K562 (cell line): ENCODE measurements around the gene SEC22C. TPM values are rescaled to one million over a fixed set of nuclear protein-coding genes. Genes with fewer than 3 reads are reported as not detected.

ENCODE experiments used
- ATAC-seq: fragments of 200-7000 bp; cut with Tn5 transposase; 3 replicates; pipeline ENCODE4 v1.9.1; 2020; ENCODE audit warnings: moderate library complexity
- BruUV-seq: library from RNA; stranded (reverse); fragments of 400-500 nt; replicated peaks from 2 replicates; lab custom pipeline; 2021; lab: Mats Ljungman, UMichigan
- CTCF ChIA-PET: fragments of 300-600 bp; formaldehyde crosslinking; extraction: SDS; loops from one replicate; lab custom pipeline; 2021; ENCODE audit warnings: low intra/inter-chr PET ratio; lab: Yijun Ruan, JAX
- POLR2A ChIA-PET: fragments of 300-600, 350-650 bp; sonication (Branson Sonifier 250); formaldehyde crosslinking; extraction: SDS; loops from one replicate; lab custom pipeline; 2021; ENCODE audit warnings: antibody characterized with exemption, inconsistent platforms; lab: Yijun Ruan, JAX
- DNase-seq, 4 experiments: peaks; one replicate each; pipeline versions ENCODE4 v3.0.0 to v3.0.0-alpha.2; 2011 to 2018; ENCODE audit warnings: low spot score in 3 of 4, mixed read lengths in 3 of 4; ENCODE audit errors: extremely low read depth in 1 of 4
- FAIRE-seq: peaks from 2 replicates; lab custom pipeline; 2011; peaks lifted over from hg19 to GRCh38; lab: Jason Lieb, UNC
- H2AFZ ChIP-seq: 2 replicates; pipeline ENCODE4 v1.6.0; 2011; ENCODE audit warnings: low read depth, low read length, control low read depth, inconsistent platforms
- H3K27ac ChIP-seq: fragments of 200-600 bp; 3 replicates; pipeline ENCODE4 v1.8.0; 2011; ENCODE audit warnings: low read depth, mild to moderate bottlenecking, control low read depth, inconsistent platforms, low read length, moderate library complexity, mixed read lengths; ENCODE audit errors: extremely low read depth
- H3K27me3 ChIP-seq, 2 experiments: fragments of 300-600 bp in 1 of 2; 2 replicates in 1 of 2; 3 replicates in 1 of 2; pipeline versions ENCODE4 v1.6.0 to v1.8.0; 2011; ENCODE audit warnings: inconsistent platforms in 2 of 2, low read length in 2 of 2, mild to moderate bottlenecking in 1 of 2, mixed read lengths in 1 of 2, moderate library complexity in 1 of 2; ENCODE audit not compliant: control insufficient read depth in 2 of 2, insufficient read depth in 2 of 2
- H3K36me3 ChIP-seq: fragments of 300-600 bp; 3 replicates; pipeline ENCODE4 v1.8.0; 2011; ENCODE audit warnings: mild to moderate bottlenecking, low read length, inconsistent platforms; ENCODE audit not compliant: control insufficient read depth, insufficient read depth
- H3K4me1 ChIP-seq, 2 experiments: fragments of 200-600 bp in 1 of 2; replicated peaks in 1 of 2; 2 replicates in 1 of 2; 3 replicates in 1 of 2; pipeline versions ENCODE4 v1.5.1 to v1.8.0; 2011; ENCODE audit warnings: inconsistent platforms in 2 of 2, low read length in 2 of 2, mild to moderate bottlenecking in 1 of 2, mixed read lengths in 1 of 2, moderate library complexity in 1 of 2; ENCODE audit not compliant: control insufficient read depth in 2 of 2, insufficient read depth in 2 of 2
- H3K4me2 ChIP-seq: 2 replicates; pipeline ENCODE4 v1.6.1; 2011; ENCODE audit warnings: low read length, control low read depth, inconsistent platforms, mixed read lengths; ENCODE audit not compliant: insufficient read depth
- H3K4me3 ChIP-seq: fragments of 200-600 bp; sonication (generic), shearing (Covaris generic); 2 replicates; pipeline ENCODE4 v1.5.1; 2016; ENCODE audit warnings: control low read depth, inconsistent platforms
- H3K79me2 ChIP-seq: fragments of 200-600 bp; 3 replicates; pipeline ENCODE4 v1.8.0; 2011; ENCODE audit warnings: low read length, inconsistent platforms; ENCODE audit not compliant: control insufficient read depth, insufficient read depth
- H3K9ac ChIP-seq, 2 experiments: 2 replicates each; pipeline versions ENCODE4 v1.6.0 to v1.6.1; 2011; ENCODE audit warnings: low read depth in 2 of 2, low read length in 2 of 2, control low read depth in 1 of 2, inconsistent platforms in 1 of 2, mild to moderate bottlenecking in 1 of 2, mixed read lengths in 1 of 2; ENCODE audit not compliant: insufficient read depth in 1 of 2
- H3K9me1 ChIP-seq: one replicate; pipeline ENCODE4 v1.6.0; 2011; ENCODE audit warnings: inconsistent platforms, mild to moderate bottlenecking, low read length, moderate library complexity; ENCODE audit not compliant: control insufficient read depth, insufficient read depth
- H3K9me3 ChIP-seq: replicated peaks from 2 replicates; pipeline ENCODE4 v1.5.1; 2011; ENCODE audit warnings: low read depth, low read length, inconsistent platforms; ENCODE audit not compliant: control insufficient read depth, insufficient read depth
- H4K20me1 ChIP-seq: replicated peaks from 2 replicates; pipeline ENCODE4 v1.6.1; 2011; ENCODE audit warnings: low read length, inconsistent platforms, mixed read lengths; ENCODE audit not compliant: control insufficient read depth, insufficient read depth
- CHD2 ChIP-seq: IDR thresholded peaks from 2 replicates; pipeline ENCODE4 v1.6.1; 2011; ENCODE audit warnings: low read depth, low read length
- CTCFL ChIP-seq: IDR thresholded peaks from 2 replicates; pipeline ENCODE4 v1.6.1; 2011; ENCODE audit warnings: borderline replicate concordance, low read depth, mild to moderate bottlenecking, moderate library complexity, low read length; ENCODE audit not compliant: insufficient read depth, poor library complexity, severe bottlenecking
- HNRNPK ChIP-seq: fragments of 200-400 bp; formaldehyde crosslinking; IDR thresholded peaks from one replicate; pipeline ENCODE4 v1.6.1; 2018; ENCODE audit warnings: mild to moderate bottlenecking, low read depth, low read length; ENCODE audit not compliant: poor library complexity, severe bottlenecking
- NFE2 ChIP-seq: IDR thresholded peaks from 2 replicates; pipeline ENCODE4 v1.6.1; 2014; ENCODE audit warnings: antibody characterized with exemption, low read depth
- NR4A1 ChIP-seq, 2 experiments: fragments of 250-450 bp in 1 of 2; fragments of 450-650 bp in 1 of 2; sonication (Bioruptor Pico) in 1 of 2; IDR thresholded peaks; 2 replicates each; pipeline versions ENCODE4 v1.4.0 to v1.6.1; 2016 to 2020; ENCODE audit warnings: mild to moderate bottlenecking in 2 of 2, missing compliant biosample characterization in 1 of 2, missing genetic modification characterization in 1 of 2, moderate library complexity in 1 of 2
- PBX2 ChIP-seq, 2 experiments: IDR thresholded peaks in 1 of 2; conservative IDR thresholded peaks in 1 of 2; 2 replicates each; pipeline ENCODE4 v1.6.1; 2016; ENCODE audit warnings: low read depth in 2 of 2, mild to moderate bottlenecking in 1 of 2, missing compliant biosample characterization in 1 of 2, missing genetic modification characterization in 1 of 2, moderate library complexity in 1 of 2
- SMARCA5 ChIP-seq: fragments of 450-650 bp; IDR thresholded peaks from 2 replicates; pipeline ENCODE4 v1.6.1; 2016
- SRF ChIP-seq, 2 experiments: fragments of 250-450, 450-650 bp in 1 of 2; sonication (Bioruptor Pico) in 1 of 2; sonication (generic) in 1 of 2; formaldehyde crosslinking; IDR thresholded peaks; 2 replicates each; pipeline versions ENCODE4 v1.5.0 to v1.5.1; 2020 to 2022; ENCODE audit warnings: mild to moderate bottlenecking in 1 of 2, missing genetic modification reagents in 1 of 2
- TEAD2 ChIP-seq: fragments of 450-650 bp; IDR thresholded peaks from 2 replicates; pipeline ENCODE4 v1.6.1; 2016; ENCODE audit warnings: missing genetic modification characterization, control low read depth, missing compliant biosample characterization
- ZBTB17 ChIP-seq: fragments of 450-650 bp; formaldehyde crosslinking; IDR thresholded peaks from 2 replicates; pipeline ENCODE4 v1.4.0; 2020; ENCODE audit warnings: mild to moderate bottlenecking
- ZKSCAN8 ChIP-seq: fragments of 200-800 bp; sonication (Bioruptor generic); IDR thresholded peaks from 2 replicates; pipeline ENCODE4 v1.6.1; 2016; ENCODE audit warnings: missing genetic modification characterization, missing compliant biosample characterization
- WGBS: fragments of 100-300 bp; shearing (Covaris generic); methylation state at CpG from one replicate; pipeline ENCODE4 v1.1.6; 2016; ENCODE audit warnings: low coverage, mixed read lengths; ENCODE audit not compliant: insufficient coverage; ENCODE audit errors: missing lambda C conversion rate; 5-methylcytosine and 5-hydroxymethylcytosine counted together
- in situ Hi-C: fragments of 300-500 bp; cut with MboI; formaldehyde crosslinking; loops from 4 replicates; pipeline ENCODE4 v1.15.0; 2018; ENCODE audit warnings: inconsistent platforms, mixed read lengths
- intact Hi-C: fragments of 100-400 bp; cut with micrococcal nuclease; formaldehyde crosslinking; loops from 2 replicates; pipeline ENCODE4 v1.14.2; 2022
- polyA plus RNA-seq, 8 experiments: library from polyadenylated mRNA; depleted of rRNA in 4 of 8; stranded (reverse) in 5 of 8; unstranded in 3 of 8; fragments of >200 nt; fragmentation: Nextera tagmentation in 2 of 8; fragmentation: Illumina TruSeq in 1 of 8; extraction: Ambion mirVana in 2 of 8; extraction: Trizol in 1 of 8; gene quantifications; 2 replicates each; pipeline versions ENCODE4 v1.2.1 to v1.2.3, GENCODE V29; 2011 to 2014; ENCODE audit warnings: inconsistent platforms in 1 of 8, missing spikeins in 1 of 8
- total RNA-seq, 7 experiments: library from RNA; depleted of rRNA in 6 of 7; stranded (reverse); fragments of >200 nt in 6 of 7; fragmentation: Illumina TruSeq in 2 of 7; extraction: Trizol in 2 of 7; gene quantifications; 2 replicates each; pipeline versions ENCODE4 v1.2.1 to v1.2.3, GENCODE V29; 2011 to 2021; ENCODE audit warnings: low replicate concordance in 1 of 7

SEC22C gene
- total and polyA plus RNA-seq, 9 of the 15 experiments (the other 6 are each of a cell fraction or from before 2014, with no cell fraction given), result 35.6 to 68.4 (median 50.7) TPM

DNA sequence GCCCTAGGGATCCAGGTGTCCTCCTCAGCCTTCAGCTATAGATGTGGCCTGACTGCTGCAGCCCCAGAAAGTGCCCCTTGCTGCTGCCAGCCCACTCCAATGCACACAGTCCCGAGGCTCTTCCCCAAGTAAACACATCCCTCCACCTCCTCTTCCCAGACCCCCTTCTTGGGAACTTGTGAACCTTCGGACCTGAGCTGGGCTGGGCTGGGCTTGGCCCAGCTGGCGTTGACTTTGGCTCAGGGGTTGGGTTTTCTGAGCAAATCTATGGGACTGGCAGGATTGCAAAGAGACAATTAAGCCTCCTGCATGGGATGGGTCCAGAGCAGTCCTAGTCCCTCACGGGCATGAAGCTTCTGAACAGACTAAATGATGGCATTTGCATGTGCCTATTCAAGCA is 64.7 kb downstream of the SEC22C start:
- Histone ChIP-seq H3K9ac (no peak overlapping the region), H3K4me2 (no peak overlapping the region), H3K9me3 (no peaks in the 10 kb centered on the region), H3K79me2 (no peaks in the 10 kb centered on the region), H3K36me3 (no peaks in the 10 kb centered on the region), H3K27me3 (peaks cover 2 to 50% of the 10 kb centered on the region in 2 experiments; a peak in 4 of 5 replicates), H2AFZ (no peak overlapping the region), H3K4me1 (peaks cover 0 to 3% of the 10 kb centered on the region in 2 experiments; a peak in 1 of 5 replicates), H4K20me1 (no peaks in the 10 kb centered on the region; the same call in 1 of the 2 replicates), H3K27ac (no peak overlapping the region), H3K9me1 (no peaks in the 10 kb centered on the region), H3K4me3 (no peak overlapping the region)
- BruUV-seq, result no TSS peak
- ChIA-PET CTCF (no interaction called here), POLR2A (no interaction called here)
- DNase-seq (no peak), ATAC-seq (no peak), FAIRE-seq (no peak)
- WGBS, result 0% methylated on average over 4 of the region's 4 CpGs
- in situ Hi-C loops (no loop called here), intact Hi-C loops (no loop called here)
- TF ChIP-seq ZBTB17 (CRISPR knock-in tag) (no peak), TEAD2 (no peak), NR4A1 (CRISPR knock-in tag; IDR thresholded peaks at IDR 0.05) (no peak), NR4A1 (tag; IDR thresholded peaks at IDR 0.05) (no peak), HNRNPK (no peak), NFE2 (no peak), SMARCA5 (no peak), SRF (CRISPR knock-in tag; IDR thresholded peaks at IDR 0.05) (no peak), PBX2 (CRISPR knock-in tag; IDR thresholded peaks at IDR 0.05; ENCODE audit: low read depth) (no peak), PBX2 (tag; conservative IDR thresholded peaks at IDR 0.05; ENCODE audit: low read depth) (no peak), CTCFL (no peak), ZKSCAN8 (no peak), CHD2 (no peak)
